Airway epithelial cell (primary cell): Measurements from ENCODE around the gene TLE7. TPM values are rescaled to one million over a fixed set of nuclear protein-coding genes. Genes with fewer than 3 reads are reported as not detected.

Experiments
- total RNA-seq: library from RNA; depleted of rRNA; stranded (reverse); fragments of >200 nt; gene quantifications from 2 replicates; pipeline ENCODE4 v1.2.3, GENCODE V29; 2015

TLE7 gene
- 0.14 TPM in 1 of 2 replicates, not detected in the other for total RNA-seq

DNA sequence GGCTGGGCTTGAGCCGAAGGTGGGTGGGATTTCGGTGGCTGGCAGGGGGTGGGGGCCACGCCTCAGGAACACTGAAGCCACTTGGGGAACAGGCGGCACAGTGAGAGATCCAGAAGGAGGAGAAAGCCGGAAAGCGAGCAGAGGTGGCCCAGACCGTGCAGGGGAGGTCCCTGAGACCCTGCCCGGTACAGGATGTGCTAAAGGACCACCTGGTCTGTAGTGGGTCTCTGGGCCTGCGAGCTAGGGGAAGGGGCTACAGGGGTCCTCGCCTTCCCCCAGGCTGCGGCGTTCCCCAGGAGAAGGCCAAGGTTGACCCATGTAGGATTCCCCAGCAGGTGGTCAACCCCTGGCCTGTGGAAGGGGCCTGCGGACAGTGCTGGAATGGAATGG is at the start of gene TLE7:
Gene TLE7, minus strand, starts transcription at position 4 of the 390 bp plus-strand sequence. CDS start 8,730 bp downstream, outside the sequence.

DNA sequence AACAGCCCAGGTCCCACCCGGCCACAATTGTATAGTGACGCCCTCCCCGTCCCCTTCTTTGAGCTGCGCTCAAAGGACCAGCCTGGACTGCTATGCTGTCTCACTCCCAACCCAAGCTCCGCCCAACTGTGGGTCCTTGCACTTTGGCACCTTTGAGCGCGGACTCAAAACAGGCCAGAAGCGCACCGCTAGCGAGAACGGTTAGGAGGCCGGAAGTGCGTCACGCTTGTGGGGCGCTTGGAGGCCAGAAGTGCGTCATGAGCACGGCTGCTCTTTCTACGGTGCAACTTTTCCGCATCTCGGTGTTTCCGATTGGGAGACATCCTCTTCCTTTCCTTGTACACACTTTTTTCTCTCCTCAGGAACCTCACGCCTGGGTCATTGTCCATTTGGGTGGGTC is 47.3 kb upstream of the TLE7 start, which contains the start of gene ZNF19:
Gene ZNF19, minus strand, starts transcription at position 203 of the 400 bp plus-strand sequence. CDS start 7,210 bp downstream, outside the sequence.

DNA sequence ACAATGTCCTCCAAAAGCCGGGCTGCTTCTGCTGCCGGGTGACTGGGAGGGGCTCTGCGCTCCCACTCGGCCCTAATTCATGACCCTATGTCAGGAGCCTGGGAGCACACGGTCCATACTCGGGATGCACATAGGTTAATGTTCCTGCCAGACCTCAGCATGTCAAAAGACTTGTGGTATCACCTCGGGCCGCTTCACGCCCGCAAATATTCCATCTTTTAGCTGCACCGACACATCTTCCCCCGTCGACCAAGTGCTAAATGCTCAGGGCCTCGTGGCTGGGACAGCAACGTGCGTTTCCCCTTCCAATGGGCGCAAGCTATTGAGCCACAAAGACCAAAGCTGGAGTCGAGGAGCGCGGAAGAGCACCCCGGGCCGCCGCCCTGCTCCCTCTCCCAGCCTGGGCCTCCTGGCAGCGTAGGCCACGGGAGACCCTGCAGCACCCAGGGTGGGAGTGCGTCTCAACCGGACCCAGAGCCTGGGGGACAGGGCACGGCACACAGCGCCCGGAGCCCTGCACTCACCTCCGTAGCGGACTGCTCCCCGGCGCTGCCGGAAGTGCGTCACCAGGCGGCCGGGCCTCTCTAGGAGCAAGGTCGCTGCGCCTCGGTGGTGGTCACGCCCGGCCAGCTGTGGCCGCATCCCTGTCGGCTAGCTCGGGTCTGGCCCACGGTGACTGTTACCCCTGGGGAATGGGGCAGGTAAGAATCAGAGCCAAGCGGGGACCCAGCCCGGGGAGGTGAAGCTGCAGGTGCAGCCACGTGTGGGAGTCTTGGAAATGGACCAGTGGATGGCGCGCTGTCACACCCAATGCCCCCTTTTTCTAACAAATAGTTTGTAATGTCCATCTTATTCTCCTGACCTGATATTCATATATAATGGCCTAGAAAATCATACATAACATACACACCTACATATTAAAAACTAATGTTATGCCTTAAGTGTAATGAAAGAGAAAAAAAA is 20.1 kb upstream of the TLE7 start, which contains the start of gene ZNF23:
Gene ZNF23, minus strand, starts transcription at position 562 of the 963 bp plus-strand sequence. CDS start 5,451 bp downstream, outside the sequence.

Other genes starting within 250 kb of the TLE7 start
- not detected in 2 replicates for gene HYDIN, start 211.3 kb downstream of the TLE7 start, total RNA-seq
- gene CMTR2, start 152.7 kb downstream of the TLE7 start, total RNA-seq = 13.0 and 21.2 TPM in 2 replicates
- gene CALB2, start 83.3 kb downstream of the TLE7 start, total RNA-seq = 1.3 TPM in 1 of 2 replicates, not detected in the other
- 3.7 and 5.0 TPM in 2 replicates for gene ZNF23, start 20.2 kb upstream of the TLE7 start, total RNA-seq
- 0.42 and 0.49 TPM in 2 replicates for gene ZNF19, start 47.3 kb upstream of the TLE7 start, total RNA-seq
- not detected in 2 replicates for gene CHST4, start 84.4 kb upstream of the TLE7 start, total RNA-seq
- gene TAT, start 135.0 kb upstream of the TLE7 start, total RNA-seq = not detected in 2 replicates
- 12.2 and 18.1 TPM in 2 replicates for gene MARVELD3, start 184.1 kb upstream of the TLE7 start, total RNA-seq